ENCODE results near the gene TNFRSF1A. TPM values are rescaled to one million over a fixed set of nuclear protein-coding genes. Genes with fewer than 3 reads are reported as not detected.

Gene TNFRSF1A
- total RNA-seq, 2 experiments from 2014 or later, result 16.3 to 19.2 TPM

- no peak overlapping the region for H3K4me3 Mint-ChIP-seq
- H3K36me3 ChIP-seq (ENCODE audit: insufficient read depth, low read length), result peaks cover 4% of the 10 kb centered on the region
Measured at GRCh38 chr12:6322352-6322751, 19.5 kb downstream of the TNFRSF1A start.

GRCh38 chr12:6321905-6322304 is 20.0 kb downstream of the TNFRSF1A start:
- Histone ChIP-seq H3K9me3 (ENCODE audit: control insufficient read depth in 1 of 2, insufficient read depth in 1 of 2, low read length in 2 of 2) (no peaks in the 10 kb centered on the region), H3K4me3 (ENCODE audit: low read length) (no peak overlapping the region), H3K4me1 (ENCODE audit: insufficient read depth, low read length) (peaks cover 60% of the 10 kb centered on the region), H3K36me3 (ENCODE audit: insufficient read depth, low read length) (peaks cover 4% of the 10 kb centered on the region), H3K27ac (ENCODE audit: low read depth in 1 of 2, low read length in 2 of 2) (no peak overlapping the region), H3K27me3 (ENCODE audit: control insufficient read depth in 1 of 2, insufficient read depth in 2 of 2, low read length in 2 of 2) (no peaks in the 10 kb centered on the region)
- H3K9me3 Mint-ChIP-seq, result no peaks in the 10 kb centered on the region
- H3K27me3 Mint-ChIP-seq, result no peaks in the 10 kb centered on the region
- intact Hi-C loops (cut with DNase I, micrococcal nuclease), result loop anchor here in 1 of 2 experiments (2.0 to 5.0 kb wide), 4 partner anchors 15 to 215 kb away; no protein-coding TSS in a partner anchor
- H3K4me1 Mint-ChIP-seq (ENCODE audit: low read depth), result peaks cover 70% of the 10 kb centered on the region
- no peak for TF ChIP-seq CTCF (IDR thresholded peaks at IDR 0.05)
- ATAC-seq (ENCODE audit: poor library complexity) (no peak), DNase-seq (no peak)
- peaks cover 7% of the 10 kb centered on the region for H3K36me3 Mint-ChIP-seq (ENCODE audit: low read depth)
- H3K27ac Mint-ChIP-seq, result peak overlapping the region; percentile 63
- H3K4me3 Mint-ChIP-seq, result no peak overlapping the region
- ChIA-PET POLR2A (interaction anchor here (1.8 to 2.6 kb wide), 3 partner anchors 15 to 148 kb away, joined by 9 to 16 read pairs (median 10); partner anchors contain the start of gene VAMP1), CTCF (interaction anchor here (2.6 kb wide), 1 partner anchor 45 kb away, joined by 13 read pairs; no protein-coding TSS in a partner anchor)

More at GRCh38 chr12:6322352-6322751, 19.5 kb downstream of the TNFRSF1A start:
- Mint-ChIP-seq H3K9me3 (no peaks in the 10 kb centered on the region), H3K36me3 (ENCODE audit: low read depth) (peaks cover 10% of the 10 kb centered on the region), H3K27ac (peak overlapping the region; percentile 63), H3K27me3 (no peaks in the 10 kb centered on the region), H3K4me1 (ENCODE audit: low read depth) (peaks cover 70% of the 10 kb centered on the region)
- DNase-seq, result no peak
- ATAC-seq (ENCODE audit: poor library complexity), result no peak
- Histone ChIP-seq H3K4me1 (ENCODE audit: insufficient read depth, low read length) (peaks cover 56% of the 10 kb centered on the region), H3K27ac (ENCODE audit: low read depth in 1 of 2, low read length in 2 of 2) (no peak overlapping the region), H3K4me3 (ENCODE audit: low read length) (no peak overlapping the region), H3K9me3 (ENCODE audit: control insufficient read depth in 1 of 2, insufficient read depth in 1 of 2, low read length in 2 of 2) (no peaks in the 10 kb centered on the region), H3K27me3 (ENCODE audit: control insufficient read depth in 1 of 2, insufficient read depth in 2 of 2, low read length in 2 of 2) (no peaks in the 10 kb centered on the region)
- intact Hi-C loops (cut with DNase I, micrococcal nuclease), result loop anchor here in 1 of 2 experiments (2.0 to 5.0 kb wide), 4 partner anchors 14 to 215 kb away; no protein-coding TSS in a partner anchor
- no peak for TF ChIP-seq CTCF (IDR thresholded peaks at IDR 0.05)
- POLR2A ChIA-PET, result interaction anchor here (0.9 to 2.6 kb wide), 8 partner anchors 12 to 213 kb away, joined by 3 to 16 read pairs (median 9); partner anchors contain the start of gene VAMP1
- CTCF ChIA-PET, result interaction anchor here (1.5 to 2.6 kb wide), 6 partner anchors 12 to 148 kb away, joined by 5 to 30 read pairs (median 10); partner anchors contain the start of gene VAMP1

- H3K27me3 ChIP-seq (ENCODE audit: control insufficient read depth in 1 of 2, insufficient read depth in 2 of 2, low read length in 2 of 2), result no peaks in the 10 kb centered on the region
- ChIA-PET POLR2A (interaction anchor here (1.2 kb wide), 1 partner anchor 12 kb away, joined by 3 read pairs; no protein-coding TSS in a partner anchor), CTCF (no interaction called here)
- H3K27ac ChIP-seq (ENCODE audit: low read depth in 1 of 2, low read length in 2 of 2), result no peak overlapping the region
- intact Hi-C loops (cut with DNase I, micrococcal nuclease), result no loop called here
- no peaks in the 10 kb centered on the region for H3K36me3 ChIP-seq (ENCODE audit: insufficient read depth, low read length)
- peaks cover 48% of the 10 kb centered on the region for H3K4me1 Mint-ChIP-seq (ENCODE audit: low read depth)
- DNase-seq (no peak), ATAC-seq (ENCODE audit: poor library complexity) (no peak)
- H3K27me3 Mint-ChIP-seq, result no peaks in the 10 kb centered on the region
- H3K4me3 Mint-ChIP-seq, result no peak overlapping the region
- peaks cover 43% of the 10 kb centered on the region for H3K4me1 ChIP-seq (ENCODE audit: insufficient read depth, low read length)
- H3K9me3 Mint-ChIP-seq, result no peaks in the 10 kb centered on the region
- H3K4me3 ChIP-seq (ENCODE audit: low read length), result no peak overlapping the region
- no peaks in the 10 kb centered on the region for H3K36me3 Mint-ChIP-seq (ENCODE audit: low read depth)
- TF ChIP-seq CTCF (IDR thresholded peaks at IDR 0.05), result no peak
- H3K9me3 ChIP-seq (ENCODE audit: control insufficient read depth in 1 of 2, insufficient read depth in 1 of 2, low read length in 2 of 2), result no peaks in the 10 kb centered on the region
- H3K27ac Mint-ChIP-seq, result peak overlapping the region; percentile 13
Measured at GRCh38 chr12:6319446-6319845, 22.4 kb downstream of the TNFRSF1A start.
